T-helper 9 cell (primary cell): ENCODE results near the gene MEIOB.
"Not testable (repeated sequence)": the region's sequence is repeated elsewhere in the genome, so short reads cannot be mapped to it uniquely, and the experiment has no call there.

Experiments used
- DNase-seq: peaks from one replicate; pipeline ENCODE4 v3.0.0-alpha.2; 2020

The MEIOB gene

GRCh38 chr16:1809281-1809801 is 62.6 kb downstream of the MEIOB start:
- no peak for DNase-seq

GRCh38 chr16:1808691-1809090 is 63.3 kb downstream of the MEIOB start:
- DNase-seq = no peak

- no peak for DNase-seq
These were observed 64.3 kb downstream of the MEIOB start for GRCh38 chr16:1807626-1808025.

- no peak for DNase-seq
These were observed 71.3 kb downstream of the MEIOB start for GRCh38 chr16:1800701-1801100.

GRCh38 chr16:1799263-1799662 is 72.7 kb downstream of the MEIOB start:
- DNase-seq = not testable (repeated sequence)

GRCh38 chr16:1794908-1795666 is 76.9 kb downstream of the MEIOB start:
- no peak for DNase-seq

GRCh38 chr16:1794221-1794871 is 77.6 kb downstream of the MEIOB start:
- DNase-seq = no peak

GRCh38 chr16:1793578-1794220 is 78.3 kb downstream of the MEIOB start, which contains the start of gene IGFALS:
Gene IGFALS, minus strand, starts transcription at chr16:1793705. Its CDS starts 53 bp downstream, at chr16:1793652.
- no peak for DNase-seq

GRCh38 chr16:1792836-1793577 is 79.0 kb downstream of the MEIOB start:
- no peak for DNase-seq

GRCh38 chr16:1791943-1792812 is 79.8 kb downstream of the MEIOB start:
- no peak for DNase-seq

GRCh38 chr16:1791256-1791942 is 80.6 kb downstream of the MEIOB start:
- no peak for DNase-seq

GRCh38 chr16:1790611-1791255 is 81.2 kb downstream of the MEIOB start:
- no peak for DNase-seq

- no peak for DNase-seq
These were observed 81.7 kb downstream of the MEIOB start for GRCh38 chr16:1790261-1790610.

- no peak for DNase-seq
These were observed 82.3 kb downstream of the MEIOB start for GRCh38 chr16:1789643-1790045.

- DNase-seq = no peak
These were observed 83.3 kb downstream of the MEIOB start for GRCh38 chr16:1788708-1789100.

GRCh38 chr16:1788095-1788707 is 83.8 kb downstream of the MEIOB start:
- DNase-seq = no peak

GRCh38 chr16:1787322-1788094 is 84.5 kb downstream of the MEIOB start:
- no peak for DNase-seq

- DNase-seq = no peak
These were observed 85.0 kb downstream of the MEIOB start for GRCh38 chr16:1787056-1787321.

- no peak for DNase-seq
These were observed 85.5 kb downstream of the MEIOB start for GRCh38 chr16:1786242-1787055.
